SK-N-SH (cell line): Measurements from ENCODE around the gene SEC23IP. TPM values are rescaled to one million over a fixed set of nuclear protein-coding genes. Genes with fewer than 3 reads are reported as not detected.
A peak's percentile ranks its signal among the peaks of the same experiment; 100 is the strongest.

Source experiments
- CTCF ChIA-PET: fragments of 300-600, 350-600 bp; formaldehyde crosslinking; extraction: SDS; loops from one replicate; lab custom pipeline; 2021; lab: Yijun Ruan, JAX
- POLR2A ChIA-PET: fragments of 350-600 bp; sonication (Branson Sonifier 250); formaldehyde crosslinking; extraction: SDS; loops from one replicate; lab custom pipeline; 2020; ENCODE audit warnings: antibody characterized with exemption, inconsistent platforms; lab: Yijun Ruan, JAX
- DNase-seq: peaks from one replicate; pipeline ENCODE4 v3.0.0; 2012
- H2AFZ ChIP-seq: fragments of 200-600 bp; sonication (generic); 2 replicates; pipeline ENCODE4 v1.8.1; 2016; ENCODE audit warnings: antibody characterized with exemption, mild to moderate bottlenecking, low read depth
- H3F3A ChIP-seq: fragments of 200-600 bp; sonication (generic); replicated peaks from 2 replicates; pipeline ENCODE3; 2016; ENCODE audit warnings: antibody characterized with exemption, mild to moderate bottlenecking; ENCODE audit not compliant: insufficient read depth
- H3K27ac ChIP-seq, 2 experiments: fragments of 200-500 bp in 1 of 2; fragments of 200-600 bp in 1 of 2; sonication (Bioruptor generic) in 1 of 2; sonication (generic), shearing (Covaris generic) in 1 of 2; 2 replicates each; pipeline versions ENCODE4 v1.5.1 to v1.6.1; 2014 to 2016; ENCODE audit warnings: low read depth in 2 of 2, inconsistent platforms in 1 of 2, low read length in 1 of 2, mild to moderate bottlenecking in 1 of 2, mixed read lengths in 1 of 2
- H3K27me3 ChIP-seq: fragments of 200-600 bp; sonication (generic), shearing (Covaris generic); 2 replicates; pipeline ENCODE4 v1.6.1; 2016; ENCODE audit warnings: mixed run types; ENCODE audit not compliant: insufficient read depth
- H3K36me3 ChIP-seq, 2 experiments: fragments of 200-500 bp in 1 of 2; fragments of 200-600 bp in 1 of 2; sonication (Bioruptor generic) in 1 of 2; sonication (generic) in 1 of 2; replicated peaks in 1 of 2; 2 replicates each; pipeline versions ENCODE3 to v1.5.1; 2014 to 2016; ENCODE audit warnings: low read length in 1 of 2, mild to moderate bottlenecking in 1 of 2; ENCODE audit not compliant: insufficient read depth in 2 of 2, control insufficient read depth in 1 of 2
- H3K4me1 ChIP-seq, 2 experiments: fragments of 200-500 bp in 1 of 2; fragments of 200-600 bp in 1 of 2; sonication (Bioruptor generic) in 1 of 2; sonication (generic), shearing (Covaris generic) in 1 of 2; 2 replicates each; pipeline versions ENCODE4 v1.5.1 to v1.6.1; 2014 to 2016; ENCODE audit warnings: low read depth in 1 of 2, low read length in 1 of 2, mixed run types in 1 of 2; ENCODE audit not compliant: insufficient read depth in 2 of 2, control insufficient read depth in 1 of 2
- H3K4me2 ChIP-seq: fragments of 200-600 bp; sonication (generic), shearing (Covaris generic); 2 replicates; pipeline ENCODE4 v1.6.1; 2017; ENCODE audit warnings: mixed run types
- H3K4me3 ChIP-seq, 2 experiments: fragments of 200-500 bp in 1 of 2; fragments of 200-600 bp in 1 of 2; sonication (Bioruptor generic) in 1 of 2; sonication (generic), shearing (Covaris generic) in 1 of 2; 2 replicates each; pipeline versions ENCODE4 v1.5.1 to v1.8.1; 2014 to 2016; ENCODE audit warnings: low read depth in 2 of 2, inconsistent platforms in 1 of 2, low read length in 1 of 2, mild to moderate bottlenecking in 1 of 2, mixed read lengths in 1 of 2, moderate library complexity in 1 of 2
- H3K79me2 ChIP-seq: fragments of 200-600 bp; sonication (generic); 2 replicates; pipeline ENCODE4 v1.8.1; 2017; ENCODE audit warnings: mild to moderate bottlenecking; ENCODE audit not compliant: insufficient read depth
- H3K9ac ChIP-seq: fragments of 200-600 bp; sonication (generic); 2 replicates; pipeline ENCODE4 v1.6.1; 2017; ENCODE audit warnings: mixed run types
- H3K9me2 ChIP-seq: fragments of 200-600 bp; sonication (generic); 2 replicates; pipeline ENCODE4 v1.6.1; 2017; ENCODE audit warnings: mixed run types
- H3K9me3 ChIP-seq: fragments of 200-600 bp; sonication (generic); 2 replicates; pipeline ENCODE4 v1.6.1; 2017; ENCODE audit warnings: mixed run types, mild to moderate bottlenecking, moderate library complexity
- H4K20me1 ChIP-seq: fragments of 200-600 bp; sonication (generic); 2 replicates; pipeline ENCODE4 v1.6.1; 2017; ENCODE audit warnings: mild to moderate bottlenecking, mixed run types; ENCODE audit not compliant: insufficient read depth
- CHD2 ChIP-seq: fragments of 150-350 bp; IDR thresholded peaks from 2 replicates; pipeline ENCODE4 v1.6.1; 2018; ENCODE audit warnings: low read length; ENCODE audit not compliant: partially characterized antibody
- ELF1 ChIP-seq: IDR thresholded peaks from 2 replicates; pipeline ENCODE4 v1.4.0; 2012
- EP300 ChIP-seq, 2 experiments: IDR thresholded peaks; 2 replicates each; pipeline versions ENCODE4 v1.4.0 to v1.6.1; 2012; ENCODE audit warnings: borderline replicate concordance in 1 of 2, low read depth in 1 of 2, low read length in 1 of 2
- FOSL2 ChIP-seq: IDR thresholded peaks from 2 replicates; pipeline ENCODE4 v1.4.0; 2012; ENCODE audit warnings: low read depth, mild to moderate bottlenecking, moderate library complexity, borderline replicate concordance
- FOXJ3 ChIP-seq: sonication (generic); formaldehyde crosslinking; IDR thresholded peaks from 2 replicates; pipeline ENCODE4 v1.5.1; 2020; ENCODE audit warnings: mild to moderate bottlenecking, missing genetic modification reagents
- GABPA ChIP-seq: IDR thresholded peaks from 2 replicates; pipeline ENCODE4 v1.4.0; 2012; ENCODE audit warnings: low read depth, mild to moderate bottlenecking
- GATA2 ChIP-seq: sonication (generic); formaldehyde crosslinking; IDR thresholded peaks from 2 replicates; pipeline ENCODE4 v1.5.0; 2020; ENCODE audit warnings: mild to moderate bottlenecking, missing genetic modification reagents
- MXI1 ChIP-seq: IDR thresholded peaks from 2 replicates; pipeline ENCODE4 v1.6.1; 2012; ENCODE audit warnings: mild to moderate bottlenecking, low read depth, low read length, improper control_type of control experiment
- NRF1 ChIP-seq: IDR thresholded peaks from 2 replicates; pipeline ENCODE4 v1.6.1; 2012; ENCODE audit warnings: low read depth, mild to moderate bottlenecking, low read length
- PBX3 ChIP-seq: IDR thresholded peaks from 2 replicates; pipeline ENCODE4; 2012
- POLR2AphosphoS5 ChIP-seq: IDR thresholded peaks from 2 replicates; pipeline ENCODE4 v1.6.1; 2012; ENCODE audit warnings: low read depth, low read length
- RCOR1 ChIP-seq: fragments of 150-350 bp; IDR thresholded peaks from 2 replicates; pipeline ENCODE4 v1.6.1; 2017; ENCODE audit warnings: antibody characterized with exemption, low read length
- RXRA ChIP-seq: IDR thresholded peaks from 2 replicates; pipeline ENCODE4 v1.4.0; 2012; ENCODE audit warnings: low read depth, mild to moderate bottlenecking, borderline replicate concordance
- SIN3A ChIP-seq: IDR thresholded peaks from 2 replicates; pipeline ENCODE4 v1.6.1; 2012; ENCODE audit warnings: low read depth, mild to moderate bottlenecking, low read length, moderate library complexity, borderline replicate concordance
- TAF1 ChIP-seq: IDR thresholded peaks from 2 replicates; pipeline ENCODE4 v1.6.1; 2012; ENCODE audit warnings: low read depth, mild to moderate bottlenecking, low read length, moderate library complexity, borderline replicate concordance
- USF2 ChIP-seq: fragments of 150-350 bp; IDR thresholded peaks from 2 replicates; pipeline ENCODE4 v1.6.1; 2017; ENCODE audit warnings: antibody characterized with exemption, low read length, low read depth, borderline replicate concordance
- YY1 ChIP-seq: IDR thresholded peaks from 2 replicates; pipeline ENCODE4 v1.4.0; 2012; ENCODE audit warnings: low read depth, mild to moderate bottlenecking
- ZBTB33 ChIP-seq: IDR thresholded peaks from 2 replicates; pipeline ENCODE4 v1.4.0; 2012; ENCODE audit warnings: low read depth, borderline replicate concordance
- WGBS: methylation state at CpG from one replicate; pipeline ENCODE4 v1.1.6; 2017; ENCODE audit warnings: low lambda C conversion rate; 5-methylcytosine and 5-hydroxymethylcytosine counted together
- polyA plus RNA-seq, 3 experiments: library from polyadenylated mRNA; depleted of rRNA; stranded (reverse); fragments of >200 nt; gene quantifications; 2 replicates each; pipeline ENCODE4 v1.2.3, GENCODE V29; 2012
- TF ChIP-seq, protein P1 (sequence below): IDR thresholded peaks from 2 replicates; pipeline ENCODE4 v1.4.0; 2012; ENCODE audit warnings: low read depth
- TF ChIP-seq, protein P2 (sequence below): IDR thresholded peaks from 2 replicates; pipeline ENCODE4 v1.4.0; 2012; ENCODE audit warnings: low read depth, borderline replicate concordance
- TF ChIP-seq, protein P3 (sequence below): fragments of 200-600 bp; sonication (generic); IDR thresholded peaks from 2 replicates; pipeline ENCODE4 v1.6.1; 2017; ENCODE audit warnings: antibody characterized with exemption, mild to moderate bottlenecking, moderate library complexity

Gene SEC23IP
- polyA plus RNA-seq (2012; rRNA removed): 23.8 and 32.2 TPM in 2 replicates
- 20.6 and 24.3 TPM in 2 replicates for polyA plus RNA-seq (2012; cell fraction: cytosol; rRNA removed)
- polyA plus RNA-seq (2012; cell fraction: nucleus; rRNA removed): 12.4 and 39.1 TPM in 2 replicates

DNA sequence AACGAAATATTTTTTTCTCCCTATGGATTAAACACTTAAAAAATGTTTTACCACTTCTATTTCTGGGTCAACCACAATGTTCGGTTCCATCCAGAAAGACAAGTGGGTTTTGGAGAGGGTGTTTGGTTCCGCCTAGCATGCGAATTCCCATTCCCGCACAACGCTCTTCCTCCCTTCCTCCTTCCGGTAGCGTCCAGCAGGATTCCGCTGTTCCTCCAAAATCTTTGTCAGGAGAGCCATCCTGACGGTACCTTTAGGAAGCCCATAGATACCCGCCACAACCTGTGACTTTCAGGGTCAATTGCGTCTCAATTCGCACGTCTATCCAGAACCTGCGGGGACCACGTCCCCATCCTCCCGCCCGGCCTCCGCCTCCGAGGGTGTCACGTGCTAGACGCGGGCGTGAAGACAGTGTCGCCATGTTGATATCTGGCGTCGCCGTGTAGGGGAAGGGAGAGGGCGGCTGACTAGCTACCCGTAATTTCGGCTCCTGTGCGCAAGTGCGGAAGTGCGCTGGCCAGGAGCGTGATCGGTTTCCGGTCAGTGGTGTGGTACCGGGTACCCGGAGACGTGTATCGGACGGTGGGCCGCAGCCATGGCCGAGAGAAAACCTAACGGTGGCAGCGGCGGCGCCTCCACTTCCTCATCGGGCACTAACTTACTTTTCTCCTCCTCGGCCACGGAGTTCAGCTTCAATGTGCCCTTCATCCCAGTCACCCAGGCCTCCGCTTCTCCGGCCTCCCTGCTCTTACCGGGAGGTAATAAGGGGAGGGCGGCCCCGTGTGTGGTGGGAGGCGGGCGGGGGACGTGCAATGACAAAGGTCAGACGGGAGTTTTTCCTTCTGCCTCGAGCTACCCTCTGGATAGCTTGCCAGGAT is at the start of gene SEC23IP:
Gene SEC23IP (plus strand): TSS at position 543 of the 878 bp plus-strand sequence. CDS start 53 bp downstream, at position 596.
- POLR2A ChIA-PET: interaction anchor here (1.0 to 2.6 kb wide), 3 partner anchors 20 to 295 kb away, joined by 3 to 18 read pairs (median 4); partner anchors contain the start of genes INPP5F, MCMBP and TIAL1

More for the DNA sequence above, at the start of gene SEC23IP:
- Histone ChIP-seq H3K9ac (peak within 1 kb of the TSS; percentile 96), H3K79me2 (peaks cover 61% of the 10 kb centered on the region), H3K27me3 (no peaks in the 10 kb centered on the region), H3K4me1 (peaks cover 0 to 24% of the 10 kb centered on the region in 2 experiments; a peak in 3 of 4 replicates), H2AFZ (peak within 1 kb of the TSS; percentile 100), H3F3A (peaks cover 5% of the 10 kb centered on the region), H4K20me1 (peaks cover 38% of the 10 kb centered on the region), H3K4me2 (peak within 1 kb of the TSS; percentile 90), H3K27ac (peak within 1 kb of the TSS; percentile 83 to 87), H3K9me2 (no peaks in the 10 kb centered on the region), H3K4me3 (peak within 1 kb of the TSS; percentile 95 to 99), H3K36me3 (peaks cover 0 to 5% of the 10 kb centered on the region in 2 experiments), H3K9me3 (no peaks in the 10 kb centered on the region)
- 1% methylated on average over 37 of the region's 61 CpGs for WGBS
- peak; percentile 91 for DNase-seq
- CTCF ChIA-PET: interaction anchor here (1.0 to 5.9 kb wide), 2 partner anchors 14 to 20 kb away, joined by 4 to 23 read pairs; partner anchors contain the start of gene MCMBP
- peak; percentile 91 for TF ChIP-seq MXI1
- peak; percentile 63; the same call in 1 of the 2 replicates for TF ChIP-seq ZBTB33
- TF ChIP-seq SIN3A: peak; percentile 72; the same call in 1 of the 2 replicates
- TF ChIP-seq RCOR1: peak; percentile 59
- TF ChIP-seq PBX3: no peak
- TF ChIP-seq TAF1: no peak; the same call in 1 of the 2 replicates
- peak; percentile 90 for TF ChIP-seq NRF1
- TF ChIP-seq, protein P1, sequence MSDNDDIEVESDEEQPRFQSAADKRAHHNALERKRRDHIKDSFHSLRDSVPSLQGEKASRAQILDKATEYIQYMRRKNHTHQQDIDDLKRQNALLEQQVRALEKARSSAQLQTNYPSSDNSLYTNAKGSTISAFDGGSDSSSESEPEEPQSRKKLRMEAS: peak; percentile 99
- TF ChIP-seq ELF1: peak; percentile 70
- peak; percentile 94 for TF ChIP-seq POLR2AphosphoS5
- TF ChIP-seq, protein P2, sequence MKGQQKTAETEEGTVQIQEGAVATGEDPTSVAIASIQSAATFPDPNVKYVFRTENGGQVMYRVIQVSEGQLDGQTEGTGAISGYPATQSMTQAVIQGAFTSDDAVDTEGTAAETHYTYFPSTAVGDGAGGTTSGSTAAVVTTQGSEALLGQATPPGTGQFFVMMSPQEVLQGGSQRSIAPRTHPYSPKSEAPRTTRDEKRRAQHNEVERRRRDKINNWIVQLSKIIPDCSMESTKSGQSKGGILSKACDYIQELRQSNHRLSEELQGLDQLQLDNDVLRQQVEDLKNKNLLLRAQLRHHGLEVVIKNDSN: peak; percentile 98
- TF ChIP-seq YY1: peak; percentile 99
- TF ChIP-seq FOSL2: no peak
- 0 out of 2 replicates have a peak, but pooled peaks have one; percentile 22 for TF ChIP-seq FOXJ3 (CRISPR knock-in tag)
- peak; percentile 75; the same call in 1 of the 2 replicates for TF ChIP-seq USF2
- TF ChIP-seq GABPA: peak; percentile 93
- no peak for TF ChIP-seq RXRA
- TF ChIP-seq EP300 (IDR thresholded peaks at IDR 0.05; ENCODE audit: borderline replicate concordance in 1 of 2, low read depth in 1 of 2, low read length in 1 of 2): peak in 1 of 2 experiments; percentile 10; a peak in 1 of 4 replicates
- TF ChIP-seq, protein P3, sequence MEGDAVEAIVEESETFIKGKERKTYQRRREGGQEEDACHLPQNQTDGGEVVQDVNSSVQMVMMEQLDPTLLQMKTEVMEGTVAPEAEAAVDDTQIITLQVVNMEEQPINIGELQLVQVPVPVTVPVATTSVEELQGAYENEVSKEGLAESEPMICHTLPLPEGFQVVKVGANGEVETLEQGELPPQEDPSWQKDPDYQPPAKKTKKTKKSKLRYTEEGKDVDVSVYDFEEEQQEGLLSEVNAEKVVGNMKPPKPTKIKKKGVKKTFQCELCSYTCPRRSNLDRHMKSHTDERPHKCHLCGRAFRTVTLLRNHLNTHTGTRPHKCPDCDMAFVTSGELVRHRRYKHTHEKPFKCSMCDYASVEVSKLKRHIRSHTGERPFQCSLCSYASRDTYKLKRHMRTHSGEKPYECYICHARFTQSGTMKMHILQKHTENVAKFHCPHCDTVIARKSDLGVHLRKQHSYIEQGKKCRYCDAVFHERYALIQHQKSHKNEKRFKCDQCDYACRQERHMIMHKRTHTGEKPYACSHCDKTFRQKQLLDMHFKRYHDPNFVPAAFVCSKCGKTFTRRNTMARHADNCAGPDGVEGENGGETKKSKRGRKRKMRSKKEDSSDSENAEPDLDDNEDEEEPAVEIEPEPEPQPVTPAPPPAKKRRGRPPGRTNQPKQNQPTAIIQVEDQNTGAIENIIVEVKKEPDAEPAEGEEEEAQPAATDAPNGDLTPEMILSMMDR: no peak
- TF ChIP-seq GATA2 (CRISPR knock-in tag): no peak
- peak; percentile 88 for TF ChIP-seq CHD2
